ENCODE data around the gene VPS45.
"Not testable (repeated sequence)": the region's sequence is repeated elsewhere in the genome, so short reads cannot be mapped to it uniquely, and the experiment has no call there.

The VPS45 gene

DNA sequence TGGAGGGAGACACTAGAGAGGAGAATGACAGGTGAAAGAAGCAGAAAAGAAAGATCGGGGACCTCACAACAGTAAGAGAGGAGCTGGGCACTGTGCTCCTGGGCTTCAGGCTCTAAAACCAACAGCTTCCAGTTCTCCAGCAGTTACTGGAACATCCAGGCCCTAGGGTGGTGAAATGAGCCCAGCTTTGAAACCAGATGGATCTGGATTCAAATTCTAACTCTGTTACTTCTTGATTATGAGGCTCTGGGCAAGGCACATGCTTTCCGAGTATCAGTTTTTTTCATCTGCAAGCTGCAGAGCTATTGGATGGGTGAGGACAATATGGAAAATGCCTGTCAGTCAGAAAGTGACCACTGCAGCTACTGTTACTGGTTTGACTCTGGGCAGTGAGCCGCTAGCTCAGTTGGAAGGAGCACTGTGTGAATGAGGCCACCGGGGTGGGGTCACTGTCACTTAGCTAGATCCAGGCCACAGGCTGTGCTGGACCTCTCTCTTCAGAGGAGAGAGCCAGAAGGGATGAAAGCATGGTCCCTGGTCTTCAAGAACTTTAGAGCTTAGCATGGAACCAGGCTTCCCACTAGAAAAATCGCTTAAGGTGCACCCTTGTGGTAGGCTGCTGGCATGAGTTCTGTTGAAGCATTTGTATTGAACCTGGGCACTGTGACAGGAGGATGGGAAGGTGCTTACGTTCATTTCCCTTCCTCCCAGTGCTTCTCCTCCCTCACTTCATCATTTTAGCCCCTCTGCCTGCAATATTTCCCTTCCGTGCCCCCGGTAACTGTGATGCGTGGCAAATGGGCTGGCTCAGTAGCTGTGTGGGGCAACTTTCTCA lies 94.4 kb downstream of the VPS45 start:
- no peak for DNase-seq

DNA sequence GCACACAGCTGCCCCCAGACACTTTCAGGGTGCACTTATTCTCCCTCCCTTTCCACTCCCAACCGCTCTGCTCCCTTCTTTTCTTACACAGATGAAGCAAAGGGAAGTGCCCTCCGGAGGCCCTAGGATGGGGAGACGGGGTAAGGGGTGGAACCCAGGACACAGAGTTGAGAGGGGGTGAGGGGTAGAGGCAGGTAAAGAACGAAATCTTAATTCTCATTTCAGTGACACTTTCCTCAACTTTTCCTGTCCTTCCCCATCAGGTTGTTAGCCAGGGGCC lies 94.9 kb downstream of the VPS45 start:
- DNase-seq = no peak

DNA sequence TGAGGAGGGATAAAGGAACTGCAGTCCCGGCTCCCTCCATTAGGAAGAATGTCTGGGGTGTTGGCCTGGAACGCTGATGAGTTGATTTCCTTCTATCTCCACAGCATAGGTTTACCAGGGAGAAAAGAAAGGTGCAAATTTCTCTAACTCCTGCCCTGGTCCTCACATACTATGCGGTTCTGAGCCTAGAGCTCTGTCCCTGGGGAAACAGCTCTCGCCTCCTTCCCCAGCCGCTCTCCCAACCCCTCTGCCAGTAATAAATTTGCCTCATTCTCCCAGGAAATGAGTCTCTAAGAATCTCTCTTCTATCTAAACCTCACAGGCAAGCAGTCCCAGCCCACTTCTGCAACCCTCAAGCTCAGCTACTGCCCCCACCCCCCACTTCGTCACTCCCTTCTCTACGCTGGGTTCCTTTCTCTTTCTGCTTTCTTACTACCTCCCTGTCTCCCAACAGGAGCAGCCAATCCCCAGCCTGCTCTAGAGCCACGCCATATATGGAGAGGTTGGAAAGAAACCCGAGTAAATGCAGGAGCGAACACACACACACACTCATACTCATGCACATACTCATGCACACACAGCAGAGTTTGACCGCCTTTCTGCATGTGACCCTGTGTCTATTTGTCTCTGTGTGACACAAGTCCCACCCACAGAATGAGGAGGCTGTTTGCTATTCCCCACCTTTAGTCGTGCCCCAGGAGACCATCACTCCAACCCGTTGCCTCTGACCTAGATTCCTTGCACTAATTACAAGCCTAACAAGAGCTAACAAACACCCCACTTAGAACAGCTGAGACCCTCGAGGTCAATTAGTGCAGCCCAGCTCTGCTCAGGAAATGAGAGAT lies 95.5 kb downstream of the VPS45 start:
- no peak for DNase-seq

DNA sequence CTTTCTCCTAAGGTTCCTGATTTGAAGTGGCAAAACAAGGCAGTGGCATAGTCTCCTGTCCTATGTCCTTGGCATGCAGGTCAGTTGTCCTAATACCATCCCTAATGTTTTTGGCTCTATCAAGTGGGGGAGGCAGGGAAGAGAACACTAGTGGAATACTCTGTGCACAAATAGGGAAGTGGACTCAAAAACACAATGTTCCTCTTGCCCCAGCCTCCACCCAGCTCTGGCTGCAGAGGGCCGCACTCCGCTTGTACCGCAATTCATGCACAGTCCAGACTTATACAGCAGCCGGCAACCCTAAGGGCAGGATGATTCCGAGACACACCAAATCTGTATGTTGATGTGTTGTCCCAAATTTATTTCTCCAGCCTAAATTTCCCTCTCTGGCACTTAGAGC lies 96.6 kb downstream of the VPS45 start:
- DNase-seq = no peak

DNA sequence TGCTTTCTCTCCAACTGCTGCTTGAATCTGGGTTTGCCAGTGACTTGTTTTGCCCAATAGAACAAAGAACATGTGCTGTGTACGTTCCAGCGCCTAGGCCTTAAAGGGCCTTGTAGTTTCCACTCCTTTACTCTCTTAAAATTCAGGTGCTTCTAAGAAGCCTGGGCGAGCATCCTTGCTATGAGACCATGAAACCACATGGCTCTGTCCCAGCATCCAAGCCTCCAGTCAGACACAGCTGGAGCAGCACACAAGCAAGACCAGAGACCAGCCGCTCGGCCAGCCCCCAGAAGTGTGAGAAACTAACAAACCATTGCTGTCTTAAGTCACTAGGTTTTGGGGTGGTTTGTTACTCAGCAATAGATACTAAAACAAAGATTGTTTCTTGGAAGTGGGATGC lies 97.2 kb downstream of the VPS45 start:
- DNase-seq = no peak

DNA sequence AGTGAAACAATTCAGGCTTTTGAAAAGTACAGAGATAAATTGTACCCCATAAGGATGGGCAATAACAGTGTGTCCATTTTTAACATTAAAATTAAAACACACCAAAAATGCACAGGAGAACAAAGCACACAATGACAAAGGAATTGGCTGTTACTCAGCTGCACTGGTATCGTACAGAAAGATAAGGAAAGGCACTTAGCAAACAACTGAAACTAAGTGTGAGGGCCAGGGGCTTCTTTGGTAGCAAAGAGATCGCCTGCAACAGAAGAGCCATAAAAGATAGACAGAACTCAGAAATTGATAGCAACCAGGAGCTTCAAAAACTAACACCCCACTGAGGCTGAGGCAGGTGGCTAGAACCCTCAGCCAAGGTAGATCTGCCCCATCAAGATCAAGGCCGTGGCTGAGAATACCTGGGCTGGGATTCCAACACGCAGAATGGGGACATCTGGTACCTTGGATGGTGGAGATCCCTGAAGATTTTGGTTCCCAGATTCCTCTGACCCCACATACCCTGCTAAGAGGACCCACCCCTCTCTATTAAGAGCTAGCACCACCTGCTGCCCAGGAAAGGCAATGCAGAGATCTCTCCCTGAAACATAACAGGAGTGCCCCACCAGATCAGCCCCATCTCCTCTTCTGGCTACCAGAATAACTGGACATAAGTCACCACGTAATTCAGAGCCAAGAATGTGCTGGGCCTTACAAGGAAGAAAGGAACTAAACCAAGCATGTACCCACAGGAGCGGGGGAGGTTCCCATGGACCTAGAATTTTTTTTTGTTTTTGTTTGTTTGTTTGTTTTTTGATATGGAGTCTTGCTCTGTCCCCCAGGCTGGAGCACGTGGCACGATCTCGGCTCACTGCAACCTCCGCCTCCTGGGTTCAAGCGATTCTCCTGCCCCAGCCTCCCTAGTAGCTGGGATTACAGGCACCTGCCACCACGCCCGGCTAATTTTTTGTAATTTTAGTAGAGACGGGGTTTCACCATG lies 98.3 kb downstream of the VPS45 start:
- peak; percentile 56 for DNase-seq

DNA sequence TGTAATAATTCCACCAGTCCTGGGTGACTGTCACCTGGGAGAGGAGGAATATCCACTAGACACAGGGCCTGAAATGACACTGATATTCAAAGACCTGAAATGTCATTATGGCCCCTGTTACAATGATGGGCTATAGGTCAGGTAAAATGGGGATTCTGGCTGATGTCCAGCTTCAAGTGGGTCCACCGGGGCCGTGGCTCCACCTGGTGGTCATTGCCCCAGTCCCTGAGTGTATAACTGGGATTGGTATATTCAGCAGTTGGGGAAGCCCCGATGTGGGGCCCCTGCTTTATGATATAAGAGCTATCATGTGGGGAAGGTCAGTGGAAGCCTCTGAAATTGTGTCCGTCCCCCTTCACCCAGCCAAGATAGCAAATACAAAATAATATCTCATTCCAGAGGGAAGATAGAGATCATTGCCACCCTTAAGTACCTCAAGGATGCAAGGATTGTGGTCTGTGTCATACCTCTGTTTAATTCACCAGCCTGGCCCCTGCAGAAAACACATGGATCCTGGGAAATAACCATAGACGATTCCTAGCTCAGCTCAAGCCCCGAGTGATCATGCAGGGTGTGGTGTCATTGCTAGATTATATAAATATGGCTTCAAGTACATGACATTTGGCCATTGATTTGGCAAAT lies 101.5 kb downstream of the VPS45 start:
- DNase-seq = peak; percentile 60

DNA sequence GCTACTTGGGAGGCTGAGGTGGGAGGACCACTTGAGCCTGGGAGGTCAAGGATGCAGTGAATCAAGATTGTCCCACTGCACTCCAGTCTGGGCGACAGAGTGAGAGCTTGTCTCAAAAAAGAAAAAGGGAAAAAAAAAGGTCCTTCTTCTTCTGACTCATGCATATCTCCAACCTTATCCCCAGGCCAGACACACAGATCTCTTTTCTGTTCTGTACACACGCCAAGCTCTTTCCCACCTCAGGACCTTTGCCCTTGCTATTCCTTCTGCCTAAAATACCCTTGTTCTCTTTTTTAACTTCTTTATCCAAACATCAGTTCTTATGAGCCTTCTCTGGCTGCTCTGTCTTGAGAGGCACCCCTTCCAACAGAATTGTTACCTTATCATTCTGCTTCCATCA lies 104.2 kb downstream of the VPS45 start:
- no peak for DNase-seq

DNA sequence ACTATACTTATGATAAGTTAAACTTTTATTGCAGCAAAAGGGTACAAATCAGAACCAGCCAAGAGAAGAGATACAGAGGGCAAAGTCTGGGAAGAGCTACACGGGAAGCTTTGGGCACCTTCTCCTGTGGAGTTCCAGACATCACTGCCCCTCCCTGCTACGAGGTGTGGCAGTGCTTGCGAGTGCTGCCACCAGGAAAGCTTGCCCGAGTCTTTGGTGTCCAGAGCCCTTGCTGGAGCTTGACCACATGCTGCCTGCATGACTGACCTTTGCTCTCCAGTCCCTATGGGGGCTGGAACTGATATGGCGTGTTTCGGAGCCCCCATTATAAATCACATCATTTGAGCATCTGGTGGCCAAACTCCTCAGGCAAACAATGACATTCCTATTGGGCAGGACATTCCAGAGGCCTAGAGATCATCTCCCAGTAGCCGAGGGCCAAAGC lies 105.6 kb downstream of the VPS45 start:
- DNase-seq = no peak

DNA sequence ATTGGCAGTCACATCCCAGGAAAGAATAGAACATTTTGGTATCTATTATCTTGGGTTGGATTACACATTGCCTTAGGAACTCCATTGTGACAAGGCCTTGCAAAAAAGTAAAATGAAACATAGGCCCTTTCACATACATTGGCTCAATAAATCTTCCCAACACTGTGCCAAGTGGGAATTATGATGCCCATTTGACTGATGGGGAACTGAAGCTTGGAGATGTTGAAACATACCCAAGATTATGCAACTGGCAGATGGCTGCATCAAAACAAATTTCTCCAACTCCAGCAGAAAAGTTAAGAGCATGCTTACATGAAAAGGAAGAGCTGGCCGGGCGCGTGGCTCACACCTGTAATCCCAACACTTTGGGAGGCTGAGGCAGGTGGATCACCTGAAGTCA lies 109.0 kb downstream of the VPS45 start:
- no peak for DNase-seq

DNA sequence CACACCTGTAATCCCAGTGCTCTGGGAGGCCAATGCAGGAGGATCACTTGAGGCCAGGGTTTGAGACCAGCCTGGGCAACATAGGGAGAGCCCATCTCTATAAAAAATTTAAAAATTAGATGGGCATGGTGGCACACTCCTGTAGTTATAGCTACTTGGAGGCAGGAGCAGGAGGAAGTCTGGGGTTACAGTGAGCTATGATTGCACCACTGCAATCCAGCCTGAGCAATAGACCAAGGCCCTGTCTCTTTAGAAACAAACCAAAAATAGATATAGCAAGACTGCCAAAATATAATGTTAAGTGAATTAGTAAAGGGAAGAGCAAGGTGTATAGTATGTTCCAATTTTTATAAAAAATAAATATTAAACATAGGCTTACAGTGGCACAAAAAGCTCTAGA lies 111.0 kb downstream of the VPS45 start:
- DNase-seq = no peak

DNA sequence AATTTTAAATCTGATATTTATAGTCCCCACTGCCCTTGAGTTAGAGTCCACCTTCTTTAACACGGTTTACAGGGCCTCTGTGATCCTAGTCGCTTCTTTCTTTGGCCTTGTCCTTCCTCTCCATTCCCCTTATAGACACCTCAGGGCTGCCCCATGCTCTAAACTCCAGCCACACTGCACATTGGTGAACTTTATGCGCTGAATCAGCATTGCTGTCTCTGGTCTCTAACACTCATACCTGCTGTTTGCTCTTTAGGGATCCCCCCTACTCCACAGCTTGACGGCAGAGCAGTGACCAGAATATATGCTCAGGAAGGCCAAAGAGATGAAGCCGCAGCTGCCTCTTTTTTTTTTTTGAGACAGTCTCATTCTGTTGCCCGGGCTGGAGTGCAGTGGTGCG lies 112.3 kb downstream of the VPS45 start:
- no peak for DNase-seq

DNA sequence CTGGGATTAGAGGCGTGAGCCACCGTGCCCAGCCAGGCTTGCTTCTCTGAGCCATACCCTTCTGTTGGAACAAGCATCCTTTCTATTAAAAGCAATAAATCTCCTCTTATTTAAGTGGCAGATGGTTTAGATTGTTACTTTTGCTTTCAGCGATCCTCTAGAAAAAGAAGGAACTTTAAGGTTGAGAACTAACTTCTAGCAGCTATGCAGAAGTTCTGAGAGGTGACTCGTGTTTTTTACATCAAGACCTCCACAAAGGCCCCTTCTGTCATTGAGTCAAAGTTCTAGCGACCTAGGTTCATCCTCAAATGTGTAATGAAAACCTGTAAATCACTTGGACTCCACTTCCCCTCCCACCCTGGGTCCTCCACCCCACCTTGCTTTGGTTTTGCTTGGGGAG lies 112.9 kb downstream of the VPS45 start:
- DNase-seq = no peak

DNA sequence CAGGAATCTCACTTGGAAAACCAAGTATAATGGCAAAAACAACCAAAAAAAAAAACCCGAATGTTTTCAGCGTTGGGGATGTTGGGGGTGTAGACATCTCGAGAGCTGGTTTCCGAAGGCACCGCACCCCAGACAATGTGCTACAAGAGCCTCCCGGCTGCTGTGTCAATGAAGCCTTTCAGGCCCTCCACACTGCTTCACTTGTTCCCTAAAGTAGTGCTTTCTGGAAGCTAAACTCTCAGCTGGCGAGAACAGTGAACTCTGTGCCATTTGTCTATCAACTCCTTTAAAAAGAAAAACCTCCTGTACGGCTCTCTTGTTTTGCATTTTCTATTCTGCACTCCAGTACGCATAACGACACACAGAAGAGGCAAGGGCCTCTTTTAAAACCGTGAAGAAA lies 114.7 kb downstream of the VPS45 start:
- DNase-seq = no peak

DNA sequence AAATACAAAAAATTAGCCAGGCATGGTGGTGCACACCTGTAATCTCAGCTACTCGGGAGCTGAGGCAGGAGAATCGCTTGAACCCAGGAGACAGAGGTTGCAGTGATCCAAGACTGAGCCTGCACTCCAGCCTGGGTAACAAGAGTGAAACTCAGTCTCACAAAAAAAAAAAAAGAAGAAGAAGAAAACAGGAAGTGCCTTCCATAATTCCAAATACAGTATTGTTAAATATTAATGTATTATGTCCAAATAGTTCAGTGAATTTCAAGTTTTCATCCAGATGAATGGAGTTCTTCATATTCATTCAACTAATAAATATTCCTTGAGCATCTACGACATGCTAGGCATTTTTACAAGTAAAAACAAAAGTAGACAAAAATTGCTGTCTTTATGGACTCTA lies 115.5 kb downstream of the VPS45 start:
- no peak for DNase-seq

DNA sequence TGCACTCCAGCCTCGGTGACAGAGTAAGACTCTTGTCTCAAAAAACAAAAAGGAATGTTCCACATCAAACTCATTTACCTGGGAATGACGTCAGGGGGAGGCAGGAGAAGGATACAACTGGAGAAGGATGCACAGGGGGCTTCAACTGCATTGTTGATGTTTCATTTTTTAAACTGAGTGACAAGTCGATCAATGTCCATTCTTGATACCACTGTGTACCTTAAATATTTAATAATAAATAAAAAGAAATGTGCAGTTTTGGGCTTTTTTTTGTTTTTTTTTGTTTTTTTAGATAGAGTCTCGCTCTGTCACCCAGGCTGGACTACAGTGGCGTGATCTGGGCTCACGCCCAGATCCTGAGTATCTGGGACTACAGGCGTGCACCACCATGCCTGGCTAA lies 117.9 kb downstream of the VPS45 start:
- no peak for DNase-seq

DNA sequence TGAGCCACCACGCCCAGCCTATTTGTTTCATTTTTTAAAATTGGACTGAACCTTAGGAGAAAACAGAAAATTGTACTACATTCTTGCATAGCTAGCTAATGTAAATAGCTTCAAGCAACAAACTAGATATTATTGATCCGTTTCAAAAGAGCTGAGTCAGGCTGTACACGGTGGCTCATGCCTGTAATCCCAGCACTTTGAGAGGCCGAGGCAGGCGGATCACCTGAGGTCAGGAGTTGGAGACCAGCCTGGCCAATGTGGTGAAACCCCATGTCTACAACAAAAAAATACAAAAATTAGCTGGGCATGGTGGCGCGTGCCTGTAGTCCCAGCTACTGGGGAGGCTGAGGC lies 118.8 kb downstream of the VPS45 start:
- DNase-seq = not testable (repeated sequence)

DNA sequence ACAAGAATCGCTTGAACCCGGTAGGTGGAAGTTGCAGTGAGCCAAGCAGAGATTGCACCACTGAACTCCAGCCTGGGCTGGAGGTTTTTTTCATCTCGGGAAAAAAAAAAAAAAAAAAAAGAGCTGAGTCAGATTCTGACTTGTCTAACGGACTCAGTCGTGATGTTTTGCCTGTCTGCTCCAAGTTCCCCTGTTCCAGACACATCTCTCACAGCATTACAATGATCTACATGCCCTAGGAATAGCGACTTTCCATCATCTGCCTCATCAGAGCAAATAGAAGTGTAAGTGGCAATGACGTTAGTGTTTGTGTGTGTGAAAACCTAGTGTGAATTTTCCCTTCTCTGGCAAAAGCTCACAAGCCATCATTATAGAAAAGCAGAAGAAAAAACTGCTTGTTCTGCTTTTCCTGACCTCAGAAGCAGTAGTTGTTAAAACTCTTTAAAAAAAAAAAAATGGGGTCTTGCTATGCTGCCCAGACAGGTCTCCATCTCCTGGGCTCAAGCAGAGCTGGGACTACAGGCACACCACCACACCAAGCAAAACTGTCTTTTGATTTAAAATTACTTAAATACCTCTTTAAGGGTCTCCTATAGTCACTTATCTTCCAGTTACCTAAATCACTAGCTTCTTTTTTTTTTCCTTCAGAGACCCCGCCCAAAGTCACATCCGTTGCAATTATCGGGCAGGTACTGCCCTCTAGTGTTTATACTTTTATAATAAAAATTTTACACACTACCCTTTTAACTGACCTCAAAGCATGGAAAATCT lies 119.4 kb downstream of the VPS45 start:
- DNase-seq = peak; percentile 10

DNA sequence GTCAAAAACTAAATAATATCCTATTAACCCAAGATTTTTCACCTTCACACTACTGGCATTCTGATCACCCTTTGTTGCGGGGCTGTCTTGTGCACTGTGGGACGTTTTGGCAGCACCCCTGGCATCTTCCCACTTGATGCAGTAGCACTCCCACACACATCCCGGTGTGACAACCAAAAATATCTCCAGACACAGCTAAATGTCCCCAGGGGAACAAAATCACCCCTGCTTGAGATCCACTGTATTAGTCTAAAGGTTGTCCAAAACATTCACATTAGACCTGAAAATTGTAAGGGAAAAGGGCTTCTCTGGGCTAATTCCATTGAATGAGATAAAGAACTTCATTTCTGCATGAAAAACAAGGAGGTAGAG lies 120.0 kb downstream of the VPS45 start:
- no peak for DNase-seq

DNA sequence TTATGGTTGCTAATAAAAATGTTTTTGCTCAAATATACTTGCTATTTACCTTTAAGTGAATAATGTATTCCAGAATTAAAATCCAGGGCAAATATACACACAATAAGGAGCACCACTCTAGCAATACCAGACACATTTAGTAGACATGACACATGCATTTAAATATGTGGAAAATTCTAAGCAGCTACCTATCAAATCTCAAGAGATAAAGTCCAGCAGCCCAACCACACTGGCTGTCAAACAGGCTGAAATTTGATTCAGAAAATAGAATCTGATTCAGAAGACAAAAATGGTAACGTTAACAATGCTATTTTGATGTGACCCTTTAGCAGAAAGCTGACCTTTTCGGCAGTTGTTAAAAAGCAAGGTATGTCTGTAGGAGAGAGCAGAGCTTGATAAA lies 124.4 kb downstream of the VPS45 start:
- DNase-seq = no peak

DNA sequence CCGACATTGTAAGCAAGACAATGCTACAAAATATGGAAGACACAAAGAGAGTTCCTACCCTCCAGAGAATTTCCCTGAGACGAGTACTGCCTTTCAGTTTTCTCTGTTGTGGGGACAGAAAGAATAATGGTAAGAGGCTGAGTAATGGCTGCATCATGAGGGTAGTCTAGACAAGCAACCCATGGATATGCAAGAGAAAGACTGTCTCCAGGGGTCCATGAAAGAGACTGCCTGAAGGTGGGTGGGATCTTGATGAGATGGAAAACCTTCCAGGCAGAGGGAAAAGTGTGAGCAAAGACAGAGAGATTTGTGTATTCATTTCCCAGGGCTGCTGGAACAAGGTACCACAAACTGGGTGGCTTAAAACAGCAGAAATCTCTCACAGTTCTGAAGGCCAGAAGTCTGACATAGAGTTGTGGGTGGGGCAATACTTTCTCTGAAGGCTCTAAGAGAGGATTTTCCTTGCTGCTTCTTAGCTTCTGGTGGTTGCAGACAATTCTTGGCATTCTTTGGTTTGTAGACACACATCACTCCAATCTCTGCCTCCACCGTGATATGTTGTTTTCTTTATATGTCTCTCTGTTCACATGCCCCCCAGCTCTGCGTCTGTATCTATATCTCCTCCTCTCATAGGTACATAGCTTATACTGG lies 126.9 kb downstream of the VPS45 start:
- DNase-seq = no peak

Measured in activated naive CD4-positive, alpha-beta T cell treated with Interleukin-2 at 50 U/mL for 16 hours (primary cell).